Measurements from ENCODE around the gene MFAP2.

DNA sequence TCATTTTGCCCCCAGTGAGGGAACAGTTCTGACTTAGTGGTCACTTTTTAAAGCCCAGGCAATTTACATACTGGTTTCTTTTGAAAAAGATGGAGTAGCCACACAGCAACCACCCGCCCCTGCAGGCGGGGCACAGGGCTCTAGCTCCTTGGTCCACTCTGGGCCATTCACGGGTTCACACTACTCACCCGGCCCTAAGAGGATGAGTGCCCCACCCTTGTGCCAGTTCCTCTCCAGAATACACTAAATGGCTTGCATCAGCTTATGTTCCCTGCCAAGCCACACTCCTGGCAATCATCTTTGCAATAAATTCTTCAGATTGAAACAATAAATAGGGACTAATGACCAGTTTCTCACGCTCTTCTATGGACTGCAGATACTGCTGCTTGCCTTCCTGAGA is 47.0 kb upstream of the MFAP2 start:
- TF ChIP-seq CTCF (IDR thresholded peaks at IDR 0.05) (no peak), POLR2A (IDR thresholded peaks at IDR 0.05) (no peak), POLR2AphosphoS5 (IDR thresholded peaks at IDR 0.05) (peak in 1 of 2 donors; percentile 19), EP300 (IDR thresholded peaks at IDR 0.05) (no peak)
